ENCODE data around the gene EFEMP2. TPM values are rescaled to one million over a fixed set of nuclear protein-coding genes. Genes with fewer than 3 reads are reported as not detected.

EFEMP2 gene
- total and polyA plus RNA-seq, 10 of the 15 experiments (the other 5 are each of a cell fraction or from before 2014, with no cell fraction given) = 0.24 to 13.2 (median 1.3) TPM; not detected in 1

DNA sequence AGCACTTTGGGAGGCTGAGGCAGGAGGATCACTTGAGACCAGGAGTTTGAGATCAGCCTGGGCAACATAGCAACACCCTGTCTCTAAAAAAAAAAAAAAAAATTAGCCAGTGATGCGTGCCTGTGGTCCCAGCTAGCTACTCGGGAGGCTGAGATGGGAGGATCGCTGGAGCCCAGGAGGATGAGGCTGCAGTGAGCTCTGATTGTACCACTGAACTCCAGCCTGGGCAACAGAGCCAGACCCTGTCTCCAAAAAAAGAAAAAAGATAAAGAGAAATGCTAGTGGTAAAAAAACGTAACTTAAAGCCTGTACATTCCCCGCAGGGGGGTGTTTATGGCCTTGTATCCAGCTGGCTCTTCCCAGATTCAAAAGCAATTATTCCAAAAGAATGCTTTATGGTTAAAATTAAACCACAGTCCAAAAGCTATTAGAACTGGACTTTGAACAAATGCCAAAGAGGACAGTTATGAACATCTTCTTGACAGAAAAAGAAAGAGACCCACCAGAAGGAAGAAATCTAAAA lies 55.2 kb downstream of the EFEMP2 start:
- BruUV-seq (replicated peaks) = TSS peak; percentile 73
- Histone ChIP-seq H3K79me2 (ENCODE audit: control insufficient read depth, insufficient read depth, low read length) (no peaks in the 10 kb centered on the region), H3K9me3 (replicated peaks; ENCODE audit: control insufficient read depth, insufficient read depth, low read length) (no peaks in the 10 kb centered on the region), H3K27me3 (replicated peaks in 1 of 2; ENCODE audit: control insufficient read depth in 2 of 2, insufficient read depth in 2 of 2, low read length in 1 of 2) (no peaks in the 10 kb centered on the region), H3K4me1 (ENCODE audit: control insufficient read depth, insufficient read depth, low read length) (peaks cover 3% of the 10 kb centered on the region; the same call in 1 of the 2 replicates), H3K36me3 (ENCODE audit: control insufficient read depth in 2 of 2, insufficient read depth in 2 of 2, low read length in 1 of 2) (no peaks in the 10 kb centered on the region), H4K20me1 (ENCODE audit: control insufficient read depth, insufficient read depth) (no peaks in the 10 kb centered on the region), H2AFZ (ENCODE audit: control insufficient read depth, low read depth, low read length) (peak overlapping the region; percentile 97), H3K9ac (ENCODE audit: control insufficient read depth, insufficient read depth, low read length) (peak overlapping the region; percentile 60; the same call in 1 of the 2 replicates), H3K4me2 (ENCODE audit: control insufficient read depth, insufficient read depth) (peak overlapping the region; percentile 39), H3K4me3 (peak overlapping the region; percentile 65; the same call in 1 of the 2 replicates), H3K27ac (ENCODE audit: control insufficient read depth, insufficient read depth) (no peak overlapping the region)
- 20% methylated on average over 5 of the region's 5 CpGs for WGBS (ENCODE audit: insufficient coverage, insufficient replicate concordance, low lambda C conversion rate, missing lambda C conversion rate)
- DNase-seq (ENCODE audit: low read depth, low spot score) (no peak), ATAC-seq (no peak), FAIRE-seq (no peak)
- ChIA-PET RAD21 (ENCODE audit: unreplicated experiment) (interaction anchor here (0.7 to 5.4 kb wide), 19 partner anchors 10 to 178 kb away, joined by 3 to 91 read pairs (median 4); partner anchors contain the start of genes AP5B1, FIBP, KAT5 and OVOL1), CTCF (interaction anchor here (0.6 to 7.2 kb wide), 23 partner anchors 10 to 223 kb away, joined by 3 to 192 read pairs (median 5); partner anchors contain the start of genes AP5B1, CCDC85B, FIBP and KAT5), POLR2A (interaction anchor here (0.7 to 1.4 kb wide), 8 partner anchors 15 to 707 kb away, joined by 3 to 9 read pairs (median 4); partner anchors contain the start of gene AP5B1), SMC1A (ENCODE audit: uncharacterized antibody, unreplicated experiment) (interaction anchor here (0.6 to 5.3 kb wide), 16 partner anchors 12 to 276 kb away, joined by 3 to 41 read pairs (median 4); partner anchors contain the start of genes KAT5 and MUS81)
- in situ Hi-C loops (cut with MboI) = no loop called here
- intact Hi-C loops (cut with micrococcal nuclease; ENCODE audit: unreplicated experiment) = no loop called here
- TF ChIP-seq, protein P1, sequence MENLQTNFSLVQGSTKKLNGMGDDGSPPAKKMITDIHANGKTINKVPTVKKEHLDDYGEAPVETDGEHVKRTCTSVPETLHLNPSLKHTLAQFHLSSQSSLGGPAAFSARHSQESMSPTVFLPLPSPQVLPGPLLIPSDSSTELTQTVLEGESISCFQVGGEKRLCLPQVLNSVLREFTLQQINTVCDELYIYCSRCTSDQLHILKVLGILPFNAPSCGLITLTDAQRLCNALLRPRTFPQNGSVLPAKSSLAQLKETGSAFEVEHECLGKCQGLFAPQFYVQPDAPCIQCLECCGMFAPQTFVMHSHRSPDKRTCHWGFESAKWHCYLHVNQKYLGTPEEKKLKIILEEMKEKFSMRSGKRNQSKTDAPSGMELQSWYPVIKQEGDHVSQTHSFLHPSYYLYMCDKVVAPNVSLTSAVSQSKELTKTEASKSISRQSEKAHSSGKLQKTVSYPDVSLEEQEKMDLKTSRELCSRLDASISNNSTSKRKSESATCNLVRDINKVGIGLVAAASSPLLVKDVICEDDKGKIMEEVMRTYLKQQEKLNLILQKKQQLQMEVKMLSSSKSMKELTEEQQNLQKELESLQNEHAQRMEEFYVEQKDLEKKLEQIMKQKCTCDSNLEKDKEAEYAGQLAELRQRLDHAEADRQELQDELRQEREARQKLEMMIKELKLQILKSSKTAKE (IDR thresholded peaks at IDR 0.05; ENCODE audit: low read depth, poor library complexity, severe bottlenecking) = peak; percentile 21
- TF ChIP-seq, protein P2, sequence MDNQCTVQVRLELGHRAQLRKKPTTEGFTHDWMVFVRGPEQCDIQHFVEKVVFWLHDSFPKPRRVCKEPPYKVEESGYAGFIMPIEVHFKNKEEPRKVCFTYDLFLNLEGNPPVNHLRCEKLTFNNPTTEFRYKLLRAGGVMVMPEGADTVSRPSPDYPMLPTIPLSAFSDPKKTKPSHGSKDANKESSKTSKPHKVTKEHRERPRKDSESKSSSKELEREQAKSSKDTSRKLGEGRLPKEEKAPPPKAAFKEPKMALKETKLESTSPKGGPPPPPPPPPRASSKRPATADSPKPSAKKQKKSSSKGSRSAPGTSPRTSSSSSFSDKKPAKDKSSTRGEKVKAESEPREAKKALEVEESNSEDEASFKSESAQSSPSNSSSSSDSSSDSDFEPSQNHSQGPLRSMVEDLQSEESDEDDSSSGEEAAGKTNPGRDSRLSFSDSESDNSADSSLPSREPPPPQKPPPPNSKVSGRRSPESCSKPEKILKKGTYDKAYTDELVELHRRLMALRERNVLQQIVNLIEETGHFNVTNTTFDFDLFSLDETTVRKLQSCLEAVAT (IDR thresholded peaks at IDR 0.05) = peak; percentile 61; the same call in 1 of the 2 replicates
- TF ChIP-seq, protein P3, sequence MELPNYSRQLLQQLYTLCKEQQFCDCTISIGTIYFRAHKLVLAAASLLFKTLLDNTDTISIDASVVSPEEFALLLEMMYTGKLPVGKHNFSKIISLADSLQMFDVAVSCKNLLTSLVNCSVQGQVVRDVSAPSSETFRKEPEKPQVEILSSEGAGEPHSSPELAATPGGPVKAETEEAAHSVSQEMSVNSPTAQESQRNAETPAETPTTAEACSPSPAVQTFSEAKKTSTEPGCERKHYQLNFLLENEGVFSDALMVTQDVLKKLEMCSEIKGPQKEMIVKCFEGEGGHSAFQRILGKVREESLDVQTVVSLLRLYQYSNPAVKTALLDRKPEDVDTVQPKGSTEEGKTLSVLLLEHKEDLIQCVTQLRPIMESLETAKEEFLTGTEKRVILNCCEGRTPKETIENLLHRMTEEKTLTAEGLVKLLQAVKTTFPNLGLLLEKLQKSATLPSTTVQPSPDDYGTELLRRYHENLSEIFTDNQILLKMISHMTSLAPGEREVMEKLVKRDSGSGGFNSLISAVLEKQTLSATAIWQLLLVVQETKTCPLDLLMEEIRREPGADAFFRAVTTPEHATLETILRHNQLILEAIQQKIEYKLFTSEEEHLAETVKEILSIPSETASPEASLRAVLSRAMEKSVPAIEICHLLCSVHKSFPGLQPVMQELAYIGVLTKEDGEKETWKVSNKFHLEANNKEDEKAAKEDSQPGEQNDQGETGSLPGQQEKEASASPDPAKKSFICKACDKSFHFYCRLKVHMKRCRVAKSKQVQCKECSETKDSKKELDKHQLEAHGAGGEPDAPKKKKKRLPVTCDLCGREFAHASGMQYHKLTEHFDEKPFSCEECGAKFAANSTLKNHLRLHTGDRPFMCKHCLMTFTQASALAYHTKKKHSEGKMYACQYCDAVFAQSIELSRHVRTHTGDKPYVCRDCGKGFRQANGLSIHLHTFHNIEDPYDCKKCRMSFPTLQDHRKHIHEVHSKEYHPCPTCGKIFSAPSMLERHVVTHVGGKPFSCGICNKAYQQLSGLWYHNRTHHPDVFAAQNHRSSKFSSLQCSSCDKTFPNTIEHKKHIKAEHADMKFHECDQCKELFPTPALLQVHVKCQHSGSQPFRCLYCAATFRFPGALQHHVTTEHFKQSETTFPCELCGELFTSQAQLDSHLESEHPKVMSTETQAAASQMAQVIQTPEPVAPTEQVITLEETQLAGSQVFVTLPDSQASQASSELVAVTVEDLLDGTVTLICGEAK (IDR thresholded peaks at IDR 0.05; ENCODE audit: borderline replicate concordance) = peak; percentile 47; the same call in 1 of the 2 replicates
- TF ChIP-seq RUNX3 (IDR thresholded peaks at IDR 0.05; ENCODE audit: low read length) (no peak), HDAC2 (IDR thresholded peaks at IDR 0.05) (no peak), NBN (IDR thresholded peaks at IDR 0.05) (0 out of 2 replicates have a peak, but pooled peaks have one; percentile 12), EGR1 (IDR thresholded peaks at IDR 0.05; ENCODE audit: borderline replicate concordance in 1 of 2, low read depth in 2 of 2, low read length in 2 of 2) (no peak)
- TF ChIP-seq, protein P4, sequence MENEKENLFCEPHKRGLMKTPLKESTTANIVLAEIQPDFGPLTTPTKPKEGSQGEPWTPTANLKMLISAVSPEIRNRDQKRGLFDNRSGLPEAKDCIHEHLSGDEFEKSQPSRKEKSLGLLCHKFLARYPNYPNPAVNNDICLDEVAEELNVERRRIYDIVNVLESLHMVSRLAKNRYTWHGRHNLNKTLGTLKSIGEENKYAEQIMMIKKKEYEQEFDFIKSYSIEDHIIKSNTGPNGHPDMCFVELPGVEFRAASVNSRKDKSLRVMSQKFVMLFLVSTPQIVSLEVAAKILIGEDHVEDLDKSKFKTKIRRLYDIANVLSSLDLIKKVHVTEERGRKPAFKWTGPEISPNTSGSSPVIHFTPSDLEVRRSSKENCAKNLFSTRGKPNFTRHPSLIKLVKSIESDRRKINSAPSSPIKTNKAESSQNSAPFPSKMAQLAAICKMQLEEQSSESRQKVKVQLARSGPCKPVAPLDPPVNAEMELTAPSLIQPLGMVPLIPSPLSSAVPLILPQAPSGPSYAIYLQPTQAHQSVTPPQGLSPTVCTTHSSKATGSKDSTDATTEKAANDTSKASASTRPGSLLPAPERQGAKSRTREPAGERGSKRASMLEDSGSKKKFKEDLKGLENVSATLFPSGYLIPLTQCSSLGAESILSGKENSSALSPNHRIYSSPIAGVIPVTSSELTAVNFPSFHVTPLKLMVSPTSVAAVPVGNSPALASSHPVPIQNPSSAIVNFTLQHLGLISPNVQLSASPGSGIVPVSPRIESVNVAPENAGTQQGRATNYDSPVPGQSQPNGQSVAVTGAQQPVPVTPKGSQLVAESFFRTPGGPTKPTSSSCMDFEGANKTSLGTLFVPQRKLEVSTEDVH (IDR thresholded peaks at IDR 0.05; ENCODE audit: low read depth, partially characterized antibody) = peak; percentile 22
- TF ChIP-seq, protein P5, sequence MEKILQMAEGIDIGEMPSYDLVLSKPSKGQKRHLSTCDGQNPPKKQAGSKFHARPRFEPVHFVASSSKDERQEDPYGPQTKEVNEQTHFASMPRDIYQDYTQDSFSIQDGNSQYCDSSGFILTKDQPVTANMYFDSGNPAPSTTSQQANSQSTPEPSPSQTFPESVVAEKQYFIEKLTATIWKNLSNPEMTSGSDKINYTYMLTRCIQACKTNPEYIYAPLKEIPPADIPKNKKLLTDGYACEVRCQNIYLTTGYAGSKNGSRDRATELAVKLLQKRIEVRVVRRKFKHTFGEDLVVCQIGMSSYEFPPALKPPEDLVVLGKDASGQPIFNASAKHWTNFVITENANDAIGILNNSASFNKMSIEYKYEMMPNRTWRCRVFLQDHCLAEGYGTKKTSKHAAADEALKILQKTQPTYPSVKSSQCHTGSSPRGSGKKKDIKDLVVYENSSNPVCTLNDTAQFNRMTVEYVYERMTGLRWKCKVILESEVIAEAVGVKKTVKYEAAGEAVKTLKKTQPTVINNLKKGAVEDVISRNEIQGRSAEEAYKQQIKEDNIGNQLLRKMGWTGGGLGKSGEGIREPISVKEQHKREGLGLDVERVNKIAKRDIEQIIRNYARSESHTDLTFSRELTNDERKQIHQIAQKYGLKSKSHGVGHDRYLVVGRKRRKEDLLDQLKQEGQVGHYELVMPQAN (conservative IDR thresholded peaks at IDR 0.05) = no peak

All from GM12878 (cell line).